NCI-H2171 (cell line): ENCODE measurements around the gene CDH7.

ENCODE experiments used
- DNase-seq: peaks from one replicate; lab custom pipeline; 2025; lab: John Stamatoyannopoulos, UW

CDH7 gene

DNA sequence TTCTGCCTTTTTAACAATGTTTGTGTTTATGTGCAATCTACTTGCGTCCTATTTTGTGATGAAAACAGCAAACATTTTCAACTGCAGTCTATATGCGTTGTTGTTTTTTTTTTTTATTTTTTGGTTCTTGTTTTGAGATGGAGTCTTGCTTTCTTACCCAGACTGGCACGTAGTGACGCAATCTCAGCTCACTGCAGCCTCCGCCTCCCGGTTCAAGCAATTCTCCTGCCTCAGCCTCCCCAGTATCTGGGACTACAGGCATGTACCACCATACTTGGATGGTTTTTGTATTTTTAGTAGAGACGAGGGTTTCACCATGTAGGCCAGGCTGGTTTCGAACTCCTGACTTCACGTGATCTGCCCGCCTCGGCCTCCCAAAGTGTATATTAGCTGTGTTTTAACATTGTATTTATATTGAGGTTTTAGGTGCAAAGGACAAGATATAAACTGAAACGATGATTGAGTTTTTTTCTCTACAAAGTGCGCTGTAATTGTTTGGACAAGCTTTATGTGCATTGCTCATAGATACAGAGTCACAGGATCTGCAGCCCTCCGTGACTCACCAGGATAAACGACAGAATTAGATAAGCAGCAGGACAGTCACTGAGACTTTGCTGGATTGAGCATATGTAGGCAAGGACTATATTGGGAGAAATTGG, 17.4 kb downstream of the CDH7 start:
- no peak for DNase-seq

DNA sequence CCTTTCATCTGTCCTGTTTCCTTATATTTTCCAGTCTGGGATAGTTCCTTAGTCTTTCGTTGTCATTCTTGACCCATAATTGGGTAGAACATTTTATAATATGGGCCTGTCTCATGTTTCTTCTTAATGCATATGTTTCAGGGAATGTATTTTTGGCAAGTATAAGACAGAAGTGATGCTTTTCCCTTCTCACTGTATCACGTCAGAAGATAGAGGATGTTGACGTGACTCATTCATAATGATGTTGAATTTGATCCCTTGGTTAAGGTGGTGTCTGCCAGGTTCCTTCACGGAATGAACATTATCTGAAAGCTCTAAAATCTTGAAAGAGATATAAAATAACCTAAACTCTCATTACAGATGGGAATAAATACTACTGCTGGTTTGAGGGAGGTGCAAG, 18.8 kb downstream of the CDH7 start:
- no peak for DNase-seq

GRCh38 chr18:65786474-65786873, 35.7 kb downstream of the CDH7 start:
- DNase-seq: no peak

GRCh38 chr18:65788373-65788772, 37.6 kb downstream of the CDH7 start:
- DNase-seq: peak; percentile 35

DNA sequence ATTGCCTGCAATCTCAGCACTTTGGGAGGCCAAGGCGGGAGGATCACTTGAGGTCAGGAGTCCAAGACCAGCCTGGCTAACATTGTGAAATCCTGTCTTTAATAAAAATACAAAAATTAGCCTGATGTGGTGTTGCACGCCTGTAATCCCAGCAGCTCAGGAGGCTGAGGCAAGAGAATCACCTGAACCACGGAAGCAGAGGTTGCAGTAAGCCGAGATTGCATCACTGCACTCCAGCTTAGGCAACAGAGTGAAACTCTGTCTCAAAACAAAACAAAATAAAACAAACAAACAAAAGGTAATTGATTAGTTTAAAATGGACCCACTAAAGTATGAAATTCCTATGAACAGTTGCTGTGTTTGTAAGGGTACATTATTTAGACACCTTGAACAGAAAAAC, 39.8 kb downstream of the CDH7 start:
- no peak for DNase-seq

DNA sequence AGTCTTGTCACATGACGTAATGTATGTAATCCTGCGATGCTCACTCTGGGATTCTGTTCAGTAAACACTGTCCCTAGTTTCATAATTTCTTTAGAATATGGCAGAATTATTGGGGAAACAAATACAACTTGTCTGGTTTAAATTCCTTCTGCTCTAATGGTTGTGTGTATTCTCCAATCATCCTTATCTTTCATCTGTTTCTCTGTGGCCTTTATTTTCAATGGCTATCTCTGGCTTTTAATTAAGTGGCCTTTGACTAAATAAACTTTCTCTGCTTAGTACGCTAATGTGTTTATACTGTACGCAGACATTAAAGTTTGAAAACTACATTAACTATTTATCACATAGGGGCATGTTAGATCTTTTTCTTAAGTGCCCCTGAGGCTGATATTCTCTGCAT, 40.9 kb downstream of the CDH7 start:
- no peak for DNase-seq

DNA sequence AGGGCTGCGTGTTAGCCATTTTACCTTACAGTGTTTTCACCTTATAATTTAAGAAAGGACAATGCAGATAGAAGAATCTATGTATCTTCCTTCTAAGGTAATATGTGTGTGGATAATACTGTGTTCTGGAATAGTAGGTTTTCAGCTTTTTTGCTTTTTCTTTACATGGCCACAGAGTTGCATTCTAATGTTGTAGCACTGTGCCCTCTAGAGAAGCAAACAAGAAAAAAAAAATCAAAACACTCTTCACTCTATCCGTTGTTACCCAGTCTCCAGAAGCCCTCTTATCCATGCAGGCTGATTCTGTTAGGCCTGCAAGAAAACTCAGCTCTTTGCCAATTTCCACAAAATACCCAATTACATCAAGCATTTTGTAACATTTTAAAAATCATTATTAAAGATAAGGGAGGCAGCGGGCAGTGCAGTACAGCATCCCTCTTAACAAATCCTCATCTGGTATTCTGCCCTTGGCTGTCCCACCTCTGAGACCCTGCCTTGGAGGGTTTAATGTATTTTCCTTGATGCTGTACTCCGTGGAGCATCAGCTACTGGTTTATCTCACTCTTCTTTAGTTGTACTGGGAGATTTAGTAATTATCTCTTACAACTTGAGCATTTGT, 41.8 kb downstream of the CDH7 start:
- no peak for DNase-seq

- DNase-seq: no peak
Observed at GRCh38 chr18:65808759-65809158, 57.9 kb downstream of the CDH7 start.

DNA sequence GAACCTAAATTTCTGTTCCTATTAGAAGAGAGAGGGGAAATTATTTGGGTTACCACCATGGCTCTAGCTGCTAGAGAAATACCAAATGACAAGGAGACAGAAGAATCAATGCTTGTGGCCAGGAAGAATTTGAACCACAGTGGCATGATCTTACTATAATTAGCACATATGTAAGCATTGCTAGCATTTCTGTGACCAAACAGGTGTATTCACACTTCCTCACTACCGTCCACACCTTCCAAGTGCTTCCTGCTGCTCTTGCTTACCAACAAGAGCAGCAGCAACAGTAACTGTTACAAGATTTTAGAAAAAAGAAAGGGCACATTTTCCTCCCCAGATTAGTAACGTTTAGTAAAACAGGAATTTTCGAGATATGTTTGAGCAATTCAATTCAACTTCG, 60.5 kb downstream of the CDH7 start:
- DNase-seq: no peak

GRCh38 chr18:65815506-65815905, 64.7 kb downstream of the CDH7 start:
- no peak for DNase-seq

DNA sequence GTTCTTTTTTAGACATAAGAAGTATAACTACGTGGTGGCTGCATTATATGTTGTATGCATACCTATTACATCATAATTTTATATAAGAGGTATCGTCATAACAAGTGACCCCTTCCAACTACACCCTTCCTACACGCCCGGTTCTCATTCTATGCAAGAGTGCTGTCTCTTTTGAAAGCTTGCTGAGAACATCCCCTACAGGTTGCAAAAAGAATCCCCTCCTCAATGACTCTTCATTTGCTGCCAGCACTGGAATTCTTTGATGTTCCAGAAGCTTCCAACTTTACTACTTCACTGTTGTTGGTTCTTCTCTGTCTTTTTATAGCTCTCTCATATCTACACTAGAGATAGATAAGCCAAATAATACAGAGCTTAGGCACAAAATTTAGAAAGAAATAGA, 66.4 kb downstream of the CDH7 start:
- no peak for DNase-seq

DNA sequence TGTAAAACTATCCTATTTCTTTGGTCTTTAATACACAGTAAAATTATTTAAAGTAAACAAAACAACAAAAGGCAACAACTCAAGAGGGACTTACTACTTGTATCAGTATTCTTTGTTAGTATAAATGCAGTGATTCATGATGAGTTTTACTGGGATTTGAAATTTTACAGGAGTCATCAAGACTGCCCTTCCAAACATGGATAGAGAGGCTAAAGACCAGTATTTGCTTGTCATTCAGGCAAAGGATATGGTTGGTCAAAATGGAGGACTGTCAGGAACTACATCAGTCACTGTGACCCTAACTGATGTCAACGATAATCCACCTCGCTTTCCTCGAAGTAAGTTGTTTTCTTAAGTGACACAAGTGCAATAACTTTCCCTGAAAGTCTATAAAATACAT, 71.1 kb downstream of the CDH7 start:
- DNase-seq: no peak

DNA sequence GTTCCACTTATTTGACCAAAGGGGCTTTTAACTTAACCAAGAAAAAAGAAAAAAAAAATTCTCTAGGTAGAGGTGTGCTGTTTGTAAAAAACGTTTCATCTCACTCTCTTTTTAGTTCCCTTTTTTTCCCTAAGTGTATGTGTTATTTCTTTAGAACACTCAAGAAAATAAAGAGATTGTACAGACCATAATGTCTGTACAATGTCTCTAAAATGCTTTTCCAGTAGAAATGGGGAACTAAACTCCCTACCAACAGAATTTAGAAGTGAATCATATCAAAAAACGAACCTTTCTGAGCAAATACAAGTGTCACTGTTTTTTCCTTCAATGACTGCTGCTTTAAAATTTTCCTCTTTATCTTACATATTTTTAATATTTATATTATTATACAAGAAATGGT, 72.0 kb downstream of the CDH7 start:
- no peak for DNase-seq

- no peak for DNase-seq
Observed at GRCh38 chr18:65827444-65827843, 76.6 kb downstream of the CDH7 start.

GRCh38 chr18:65835881-65836280, 85.1 kb downstream of the CDH7 start:
- no peak for DNase-seq

- no peak for DNase-seq
Observed at GRCh38 chr18:65846107-65846506, 95.3 kb downstream of the CDH7 start.

DNA sequence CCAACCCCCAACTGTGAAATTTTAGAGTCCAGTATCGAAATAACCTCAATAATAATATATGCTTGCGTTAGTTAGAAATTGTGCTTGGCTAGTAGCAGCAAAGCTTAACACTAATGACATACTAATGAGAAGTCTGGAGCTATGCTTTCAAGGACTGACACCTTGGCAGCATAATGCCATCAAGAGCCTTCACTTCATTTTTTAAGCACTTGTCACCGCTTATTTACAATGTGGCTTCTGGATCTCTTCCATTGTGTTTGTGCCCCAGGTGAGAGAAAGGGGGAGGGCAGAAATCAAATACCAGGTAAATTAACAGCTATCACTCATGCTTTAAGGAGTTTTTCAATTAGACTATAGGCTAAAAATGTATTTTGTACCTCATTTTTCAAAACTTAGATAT, 101.5 kb downstream of the CDH7 start:
- no peak for DNase-seq

DNA sequence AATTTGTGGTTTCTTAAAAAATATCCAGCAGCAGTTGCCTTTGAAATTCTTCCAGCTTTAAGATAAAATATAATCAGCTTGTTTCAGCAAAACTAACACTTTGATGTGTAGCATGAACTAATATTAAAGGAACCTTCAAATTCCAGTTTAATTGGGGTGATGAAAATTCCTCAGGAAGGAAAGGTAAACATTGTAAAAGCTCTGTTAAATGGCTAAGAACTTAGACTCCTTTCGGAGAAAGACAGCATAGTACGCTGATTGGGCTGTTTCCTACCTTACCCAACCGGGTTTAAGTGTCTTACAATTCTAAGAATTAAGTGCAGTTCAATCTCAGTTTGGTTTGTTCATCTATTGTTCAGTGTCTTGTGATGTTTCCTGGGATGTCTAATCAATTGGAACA, 108.3 kb downstream of the CDH7 start:
- no peak for DNase-seq

DNA sequence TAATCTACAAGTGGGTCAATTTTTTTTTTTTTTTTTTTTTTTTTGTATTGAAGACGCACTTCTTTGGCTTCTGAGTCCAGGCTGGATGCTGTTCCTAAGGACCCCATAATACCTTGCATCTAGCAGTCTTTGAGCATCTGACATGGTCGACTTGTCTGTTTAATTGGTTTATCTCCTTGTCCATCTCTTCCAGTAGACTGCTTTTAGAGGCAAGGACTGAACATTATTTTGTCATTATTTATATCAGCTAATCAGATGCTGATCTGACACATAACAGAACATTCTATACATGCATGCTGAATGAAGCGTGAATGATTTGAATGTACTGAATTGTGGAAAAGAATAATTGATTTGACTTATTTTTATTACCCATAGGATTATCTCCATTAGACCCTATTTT, 118.7 kb downstream of the CDH7 start:
- DNase-seq: no peak

DNA sequence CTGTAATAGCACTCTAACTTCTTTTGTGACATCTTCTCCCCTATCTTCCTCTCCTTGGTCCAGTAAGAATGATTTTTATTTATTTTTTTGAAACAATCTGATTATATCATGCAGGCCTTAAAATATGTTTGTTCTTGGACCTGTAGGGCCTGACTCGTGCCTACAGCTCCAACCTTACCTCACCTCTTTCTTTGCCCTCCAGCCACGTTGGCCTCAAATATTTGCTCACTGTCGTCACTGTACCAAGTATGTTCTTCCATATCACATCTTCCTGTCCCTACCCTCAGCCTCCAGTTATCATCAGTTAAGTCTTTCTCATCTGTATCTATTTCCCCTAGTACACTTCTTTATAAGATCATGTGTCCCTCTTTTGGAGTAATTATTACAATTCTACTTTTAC, 125.5 kb downstream of the CDH7 start:
- DNase-seq: no peak

- no peak for DNase-seq
Observed at GRCh38 chr18:65897292-65897691, 146.5 kb downstream of the CDH7 start.

DNA sequence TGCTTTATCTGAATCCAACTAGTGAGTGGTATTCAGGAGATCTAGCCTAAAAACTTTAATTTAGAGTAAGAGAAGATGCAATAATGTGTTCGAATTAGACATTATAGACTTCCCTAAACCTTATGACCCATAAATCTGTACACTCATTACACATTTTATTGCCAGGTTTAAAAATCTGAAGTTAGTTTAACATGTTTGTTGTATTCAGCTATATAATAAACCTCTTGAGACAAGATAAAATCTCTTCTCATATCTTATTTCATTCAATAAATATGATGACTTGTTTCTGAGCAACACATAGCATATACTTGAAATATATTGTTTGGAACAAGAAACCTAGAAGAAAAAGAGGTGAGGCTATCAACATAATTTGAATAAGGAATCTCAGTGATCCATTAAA, 150.7 kb downstream of the CDH7 start:
- DNase-seq: no peak

DNA sequence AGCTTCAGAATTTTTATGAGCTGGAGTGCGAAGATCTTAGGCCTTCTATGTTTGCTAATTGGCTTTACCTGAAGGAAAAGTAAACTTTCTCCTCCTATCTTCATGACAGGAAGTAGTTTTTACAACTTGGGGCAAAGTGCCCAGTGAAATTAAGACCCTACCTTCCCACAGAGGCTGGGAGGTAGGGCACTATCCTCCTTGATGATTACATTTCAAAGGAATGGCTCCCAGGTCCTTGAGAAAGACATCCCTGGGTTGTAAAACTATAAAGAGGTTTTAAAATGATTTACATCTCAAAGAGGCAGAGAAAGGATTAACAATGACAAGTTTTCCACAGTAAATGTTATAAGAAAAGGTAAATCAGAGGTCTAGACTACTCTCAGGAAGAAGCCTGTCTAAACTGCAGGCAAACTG, 155.8 kb downstream of the CDH7 start:
- no peak for DNase-seq

DNA sequence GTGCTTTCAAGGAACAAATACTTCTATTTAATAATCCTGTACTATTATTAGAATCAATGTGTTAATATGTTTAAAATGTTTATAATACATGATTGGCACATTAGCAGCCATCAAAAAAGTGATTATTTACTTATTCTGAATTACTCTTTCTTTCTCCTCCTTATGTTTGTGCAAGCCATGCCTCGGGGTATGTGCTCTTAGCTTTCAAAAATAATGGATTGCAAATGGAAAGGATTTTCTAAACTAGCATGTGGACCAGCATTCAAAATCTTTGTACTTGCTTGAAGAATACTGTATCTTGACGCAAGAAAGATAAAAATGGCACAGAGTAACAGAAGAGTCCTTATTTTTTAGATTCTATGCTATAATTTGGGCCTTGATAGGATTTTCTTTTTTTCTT, 156.5 kb downstream of the CDH7 start:
- no peak for DNase-seq
